ENCODE results near the gene MAPK8.
A peak's percentile ranks its signal among the peaks of the same experiment; 100 is the strongest.
"Not testable (repeated sequence)": the region's sequence is repeated elsewhere in the genome, so short reads cannot be mapped to it uniquely, and the experiment has no call there.

The MAPK8 gene

DNA sequence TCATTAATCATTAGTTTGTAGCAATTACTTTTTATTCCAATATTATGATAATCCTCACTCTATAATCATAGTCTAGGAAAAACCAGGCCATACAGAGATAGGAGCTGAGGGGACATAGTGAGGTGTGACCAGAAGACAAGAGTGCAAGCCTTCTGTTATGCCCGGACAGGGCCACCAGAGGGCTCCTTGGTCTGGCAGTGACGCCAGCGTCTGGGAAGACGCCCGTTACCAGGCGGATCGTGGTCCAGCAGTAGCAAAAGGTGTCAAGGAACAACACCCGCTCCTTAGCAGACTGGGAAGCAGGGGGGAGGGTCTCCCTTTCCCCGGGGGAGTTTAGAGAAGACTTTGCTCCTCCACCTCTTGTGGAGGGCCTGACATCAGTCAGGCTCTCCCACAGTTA, 39.8 kb downstream of the MAPK8 start:
- H3K27me3 ChIP-seq; H3K4me1 ChIP-seq; H3K9me3 ChIP-seq; H3K4me3 ChIP-seq (ENCODE audit: low read depth, low read length); H3K36me3 ChIP-seq: not testable (repeated sequence)
- TF ChIP-seq CTCF (IDR thresholded peaks at IDR 0.05; ENCODE audit: low read depth, low read length), result peak; percentile 28
- peak; percentile 34 for DNase-seq

DNA sequence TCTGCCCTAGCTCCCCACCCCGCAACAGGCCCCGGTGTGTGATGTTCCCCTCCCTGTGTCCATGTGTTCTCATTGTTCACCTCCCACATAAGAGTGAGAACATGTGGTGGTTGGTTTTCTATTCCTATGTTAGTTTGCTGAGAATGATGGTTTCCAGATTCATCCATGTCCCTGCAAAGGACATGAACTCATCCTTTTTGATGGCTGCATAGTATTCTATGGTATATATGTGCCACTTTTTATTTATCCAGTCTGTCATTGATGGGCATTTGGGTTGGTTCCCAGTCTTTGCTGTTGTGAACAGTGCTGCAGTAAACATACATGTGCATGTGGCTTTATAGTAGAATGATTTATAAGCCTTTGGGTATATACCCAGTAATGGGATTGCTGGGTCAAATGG, 41.1 kb downstream of the MAPK8 start:
- not testable (repeated sequence) for DNase-seq; H3K4me1 ChIP-seq; H3K4me3 ChIP-seq (ENCODE audit: low read depth, low read length); H3K36me3 ChIP-seq; H3K27me3 ChIP-seq; H3K9me3 ChIP-seq

DNA sequence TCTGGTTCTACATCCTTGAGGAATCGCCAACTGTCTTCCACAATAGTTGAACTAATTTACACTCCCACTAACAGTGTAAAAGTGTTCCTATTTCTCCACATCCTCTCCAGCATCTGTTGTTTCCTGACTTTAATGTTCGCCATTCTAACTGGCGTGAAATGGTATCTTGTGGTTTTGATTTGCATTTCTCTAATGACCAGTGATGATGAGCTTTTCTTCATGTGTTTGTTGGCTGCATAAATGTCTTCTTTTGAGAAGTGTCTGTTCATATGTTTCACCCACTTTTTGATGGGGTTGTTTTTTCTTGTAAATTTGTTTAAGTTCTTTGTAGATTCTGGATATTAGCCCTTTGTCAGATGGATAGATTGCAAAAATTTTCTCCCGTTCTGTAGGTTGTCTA, 41.5 kb downstream of the MAPK8 start:
- not testable (repeated sequence) for H3K36me3 ChIP-seq; DNase-seq; H3K27me3 ChIP-seq; H3K4me1 ChIP-seq; H3K4me3 ChIP-seq (ENCODE audit: low read depth, low read length); H3K9me3 ChIP-seq

- H3K4me3 ChIP-seq (ENCODE audit: low read depth, low read length), result no peak overlapping the region
These were observed 46.8 kb downstream of the MAPK8 start for GRCh38 chr10:48353246-48353645.

GRCh38 chr10:48357631-48358030, 51.2 kb downstream of the MAPK8 start:
- DNase-seq, result no peak
- Histone ChIP-seq H3K27me3 (no peaks in the 10 kb centered on the region), H3K4me1 (no peaks in the 10 kb centered on the region), H3K4me3 (ENCODE audit: low read depth, low read length) (no peak overlapping the region), H3K36me3 (no peaks in the 10 kb centered on the region), H3K9me3 (no peaks in the 10 kb centered on the region)
- TF ChIP-seq CTCF (IDR thresholded peaks at IDR 0.05; ENCODE audit: low read depth, low read length), result no peak

More at GRCh38 chr10:48353246-48353645, 46.8 kb downstream of the MAPK8 start:
- Histone ChIP-seq H3K4me1 (no peaks in the 10 kb centered on the region), H3K9me3 (no peaks in the 10 kb centered on the region), H3K27me3 (no peaks in the 10 kb centered on the region), H3K36me3 (no peaks in the 10 kb centered on the region)
- TF ChIP-seq CTCF (IDR thresholded peaks at IDR 0.05; ENCODE audit: low read depth, low read length), result no peak
- DNase-seq, result no peak

- no peak overlapping the region for H3K4me3 ChIP-seq (ENCODE audit: low read depth, low read length)
- no peaks in the 10 kb centered on the region for H3K27me3 ChIP-seq
- H3K4me1 ChIP-seq, result no peaks in the 10 kb centered on the region
- DNase-seq, result no peak
- H3K9me3 ChIP-seq, result no peaks in the 10 kb centered on the region
- H3K36me3 ChIP-seq, result no peaks in the 10 kb centered on the region
- no peak for TF ChIP-seq CTCF (IDR thresholded peaks at IDR 0.05; ENCODE audit: low read depth, low read length)
These were observed 51.7 kb downstream of the MAPK8 start for GRCh38 chr10:48358162-48358561.

GRCh38 chr10:48358838-48359237, 52.4 kb downstream of the MAPK8 start:
- no peak for DNase-seq
- H3K27me3 ChIP-seq, result no peaks in the 10 kb centered on the region
- no peak for TF ChIP-seq CTCF (IDR thresholded peaks at IDR 0.05; ENCODE audit: low read depth, low read length)
- H3K36me3 ChIP-seq, result no peaks in the 10 kb centered on the region
- H3K9me3 ChIP-seq, result no peaks in the 10 kb centered on the region
- H3K4me3 ChIP-seq (ENCODE audit: low read depth, low read length), result no peak overlapping the region
- H3K4me1 ChIP-seq, result no peaks in the 10 kb centered on the region

All from BE2C (cell line).